ENCODE measurements around the gene PCDH7.

PCDH7 gene

DNA sequence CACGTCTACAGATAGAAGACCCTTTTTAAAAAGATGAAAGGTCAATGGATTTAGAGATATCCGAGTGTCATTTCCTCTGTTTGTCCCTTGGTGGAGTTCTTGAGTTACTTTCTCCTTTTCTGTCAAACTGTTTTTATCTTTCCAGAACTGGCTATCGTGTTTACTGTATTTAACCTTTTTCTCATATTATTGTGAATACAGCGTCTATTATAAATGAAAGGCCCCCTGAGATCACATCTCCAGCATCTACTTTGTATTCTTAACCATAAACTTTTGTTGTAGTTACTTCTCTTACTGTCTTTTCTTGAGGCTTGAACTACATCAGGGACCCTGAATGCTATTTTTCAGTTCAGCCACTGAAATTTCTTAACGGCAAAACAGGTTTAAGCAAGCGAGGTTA lies 4.0 kb upstream of the PCDH7 start:
- TF ChIP-seq FOXP2 (optimal IDR thresholded peaks at IDR 0.05; ENCODE audit: borderline replicate concordance, extremely low read depth, extremely low read length, insufficient read depth) (no peak), POLR2AphosphoS5 (IDR thresholded peaks at IDR 0.05; ENCODE audit: low read depth, low read length) (no peak), TAF1 (IDR thresholded peaks at IDR 0.05; ENCODE audit: borderline replicate concordance, insufficient read depth, low read length) (no peak)
- TF ChIP-seq, protein P1, sequence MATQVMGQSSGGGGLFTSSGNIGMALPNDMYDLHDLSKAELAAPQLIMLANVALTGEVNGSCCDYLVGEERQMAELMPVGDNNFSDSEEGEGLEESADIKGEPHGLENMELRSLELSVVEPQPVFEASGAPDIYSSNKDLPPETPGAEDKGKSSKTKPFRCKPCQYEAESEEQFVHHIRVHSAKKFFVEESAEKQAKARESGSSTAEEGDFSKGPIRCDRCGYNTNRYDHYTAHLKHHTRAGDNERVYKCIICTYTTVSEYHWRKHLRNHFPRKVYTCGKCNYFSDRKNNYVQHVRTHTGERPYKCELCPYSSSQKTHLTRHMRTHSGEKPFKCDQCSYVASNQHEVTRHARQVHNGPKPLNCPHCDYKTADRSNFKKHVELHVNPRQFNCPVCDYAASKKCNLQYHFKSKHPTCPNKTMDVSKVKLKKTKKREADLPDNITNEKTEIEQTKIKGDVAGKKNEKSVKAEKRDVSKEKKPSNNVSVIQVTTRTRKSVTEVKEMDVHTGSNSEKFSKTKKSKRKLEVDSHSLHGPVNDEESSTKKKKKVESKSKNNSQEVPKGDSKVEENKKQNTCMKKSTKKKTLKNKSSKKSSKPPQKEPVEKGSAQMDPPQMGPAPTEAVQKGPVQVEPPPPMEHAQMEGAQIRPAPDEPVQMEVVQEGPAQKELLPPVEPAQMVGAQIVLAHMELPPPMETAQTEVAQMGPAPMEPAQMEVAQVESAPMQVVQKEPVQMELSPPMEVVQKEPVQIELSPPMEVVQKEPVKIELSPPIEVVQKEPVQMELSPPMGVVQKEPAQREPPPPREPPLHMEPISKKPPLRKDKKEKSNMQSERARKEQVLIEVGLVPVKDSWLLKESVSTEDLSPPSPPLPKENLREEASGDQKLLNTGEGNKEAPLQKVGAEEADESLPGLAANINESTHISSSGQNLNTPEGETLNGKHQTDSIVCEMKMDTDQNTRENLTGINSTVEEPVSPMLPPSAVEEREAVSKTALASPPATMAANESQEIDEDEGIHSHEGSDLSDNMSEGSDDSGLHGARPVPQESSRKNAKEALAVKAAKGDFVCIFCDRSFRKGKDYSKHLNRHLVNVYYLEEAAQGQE (IDR thresholded peaks at IDR 0.05; ENCODE audit: insufficient read depth in 1 of 2, low read depth in 2 of 2, low read length in 2 of 2): no peak

DNA sequence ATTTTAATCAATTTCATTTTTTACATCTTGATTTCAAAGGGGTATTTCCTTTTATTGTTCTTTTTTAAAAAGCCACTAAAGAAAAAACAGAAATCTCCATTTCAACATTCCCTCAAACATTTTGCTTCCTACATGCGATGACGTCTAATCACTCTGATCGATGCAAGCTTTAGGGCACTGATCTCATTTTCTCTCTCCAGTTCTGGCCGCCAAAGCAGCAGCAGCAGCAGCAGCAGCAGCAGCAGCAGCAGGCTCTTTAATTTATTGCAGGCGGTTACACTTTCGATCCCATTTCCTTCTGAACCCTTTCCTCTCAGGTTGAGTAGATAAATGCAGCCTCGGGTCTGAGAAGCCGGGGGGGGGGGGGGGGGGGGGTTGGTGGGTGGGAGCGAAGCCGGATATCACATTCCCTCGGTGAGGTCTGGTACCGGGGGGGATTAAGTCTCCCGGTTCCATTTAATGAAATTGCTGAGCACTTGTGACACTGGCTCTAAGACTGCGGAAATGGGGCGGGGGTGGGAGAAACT lies 3.4 kb upstream of the PCDH7 start:
- no peak for TF ChIP-seq FOXP2 (optimal IDR thresholded peaks at IDR 0.05; ENCODE audit: borderline replicate concordance, extremely low read depth, extremely low read length, insufficient read depth)
- TF ChIP-seq POLR2AphosphoS5 (IDR thresholded peaks at IDR 0.05; ENCODE audit: low read depth, low read length): no peak
- no peak for TF ChIP-seq TAF1 (IDR thresholded peaks at IDR 0.05; ENCODE audit: borderline replicate concordance, insufficient read depth, low read length)
- TF ChIP-seq, protein P1 (IDR thresholded peaks at IDR 0.05; ENCODE audit: insufficient read depth in 1 of 2, low read depth in 2 of 2, low read length in 2 of 2): no peak
- no peak for TF ChIP-seq SIN3A (IDR thresholded peaks at IDR 0.05; ENCODE audit: borderline replicate concordance, insufficient read depth, low read length)

DNA sequence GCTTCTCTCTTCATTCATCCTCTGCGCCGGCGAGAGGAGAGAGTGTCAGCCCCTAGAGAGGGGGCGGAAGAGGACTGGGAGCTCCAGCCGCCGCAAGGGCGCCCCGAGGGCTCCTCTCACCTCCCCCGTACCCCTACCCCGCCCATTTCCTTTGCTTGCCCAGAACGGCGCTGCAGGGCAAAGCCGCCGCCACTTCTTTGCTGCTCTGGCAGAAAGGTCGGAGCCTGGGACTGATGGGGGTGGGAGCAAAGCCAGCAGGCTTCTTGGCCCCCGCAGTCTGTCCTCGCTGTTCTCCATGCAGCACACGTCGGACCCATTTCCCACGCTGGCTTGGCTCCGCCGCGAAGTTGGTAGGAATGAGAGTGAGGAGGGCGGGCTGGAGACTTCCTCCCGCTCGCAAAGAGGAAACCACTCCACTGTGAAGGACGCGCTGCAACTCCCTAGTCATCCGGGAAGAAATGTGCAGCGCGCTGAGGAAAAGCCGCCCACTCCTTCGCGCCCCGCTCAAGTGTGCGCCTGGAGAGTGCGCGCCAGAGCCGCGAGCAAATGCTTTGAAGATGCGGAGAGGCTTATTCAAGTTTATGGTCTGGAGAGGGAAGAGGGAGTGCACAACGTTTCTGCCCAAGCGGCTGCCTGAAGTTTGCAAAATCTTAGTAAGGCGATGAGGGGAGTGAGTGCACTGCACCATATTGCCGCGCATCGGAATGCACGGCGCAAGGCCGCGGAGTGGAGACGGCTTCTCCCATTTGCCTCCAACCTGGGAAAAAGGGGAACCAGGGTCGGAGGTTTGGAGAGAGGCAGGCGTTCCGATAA lies 2.8 kb upstream of the PCDH7 start:
- TF ChIP-seq FOXP2 (optimal IDR thresholded peaks at IDR 0.05; ENCODE audit: borderline replicate concordance, extremely low read depth, extremely low read length, insufficient read depth) (no peak), TAF1 (IDR thresholded peaks at IDR 0.05; ENCODE audit: borderline replicate concordance, insufficient read depth, low read length) (no peak), POLR2AphosphoS5 (IDR thresholded peaks at IDR 0.05; ENCODE audit: low read depth, low read length) (no peak), SIN3A (IDR thresholded peaks at IDR 0.05; ENCODE audit: borderline replicate concordance, insufficient read depth, low read length) (no peak)
- TF ChIP-seq, protein P1 (IDR thresholded peaks at IDR 0.05; ENCODE audit: insufficient read depth in 1 of 2, low read depth in 2 of 2, low read length in 2 of 2): no peak

DNA sequence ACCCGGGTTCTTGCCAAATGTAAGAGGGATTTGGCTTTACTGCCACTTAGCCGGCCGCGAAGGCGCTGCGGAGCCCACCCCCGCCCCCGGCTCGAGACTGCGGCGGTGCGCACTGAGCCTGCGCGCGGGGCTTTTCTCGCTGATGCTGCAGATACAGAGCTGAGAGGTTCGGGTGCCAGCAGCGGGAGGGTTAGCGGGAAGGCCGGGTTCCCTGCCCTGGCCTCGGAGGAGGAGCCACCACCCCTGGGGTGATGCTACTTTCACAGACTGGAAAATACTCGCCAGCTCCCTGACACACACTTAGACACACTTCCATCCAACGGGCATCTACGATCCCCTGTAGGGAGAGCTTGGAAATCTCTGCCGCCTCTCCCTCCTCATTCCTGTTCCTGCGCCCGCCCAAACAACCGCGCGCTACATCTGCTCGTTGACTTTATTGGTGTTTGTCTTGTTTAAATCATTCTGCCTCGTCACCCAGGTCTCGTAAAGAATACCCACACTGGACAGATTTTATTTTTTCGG lies 2.1 kb upstream of the PCDH7 start:
- TF ChIP-seq POLR2AphosphoS5 (IDR thresholded peaks at IDR 0.05; ENCODE audit: low read depth, low read length): no peak
- TF ChIP-seq TAF1 (IDR thresholded peaks at IDR 0.05; ENCODE audit: borderline replicate concordance, insufficient read depth, low read length): no peak
- no peak for TF ChIP-seq SIN3A (IDR thresholded peaks at IDR 0.05; ENCODE audit: borderline replicate concordance, insufficient read depth, low read length)
- TF ChIP-seq, protein P1 (IDR thresholded peaks at IDR 0.05; ENCODE audit: insufficient read depth in 1 of 2, low read depth in 2 of 2, low read length in 2 of 2): no peak
- TF ChIP-seq FOXP2 (optimal IDR thresholded peaks at IDR 0.05; ENCODE audit: borderline replicate concordance, extremely low read depth, extremely low read length, insufficient read depth): no peak

Data from PFSK-1 (cell line).